Dendritic cell treated with granulocyte-macrophage colony-stimulating factor and Interleukin-4, amounts not matched to agents 40 ng/mL and 50 ng/mL, for 4 days (primary cell): ENCODE results near the gene AUTS2.

Experiments used
- H3K27ac Mint-ChIP-seq: one replicate; pipeline ENCODE4 v1.8.0; 2022; ENCODE audit warnings: mild to moderate bottlenecking, mixed read lengths
- H3K27me3 Mint-ChIP-seq: one replicate; pipeline ENCODE4 v1.8.0; 2022; ENCODE audit warnings: mild to moderate bottlenecking, mixed read lengths
- H3K36me3 Mint-ChIP-seq: one replicate; pipeline ENCODE4 v1.8.0; 2022; ENCODE audit warnings: low read depth, mixed read lengths
- H3K4me1 Mint-ChIP-seq: one replicate; pipeline ENCODE4 v1.8.0; 2022; ENCODE audit warnings: low read depth, mixed read lengths
- H3K4me3 Mint-ChIP-seq: one replicate; pipeline ENCODE4 v1.8.0; 2022; ENCODE audit warnings: mild to moderate bottlenecking, moderate library complexity, mixed read lengths
- H3K9me3 Mint-ChIP-seq: one replicate; pipeline ENCODE4 v1.8.0; 2022; ENCODE audit warnings: mixed read lengths
- intact Hi-C: fragments of 100-400 bp; cut with micrococcal nuclease; formaldehyde crosslinking; loops from one replicate; pipeline ENCODE4 v1.15.0; 2022

AUTS2 gene

DNA sequence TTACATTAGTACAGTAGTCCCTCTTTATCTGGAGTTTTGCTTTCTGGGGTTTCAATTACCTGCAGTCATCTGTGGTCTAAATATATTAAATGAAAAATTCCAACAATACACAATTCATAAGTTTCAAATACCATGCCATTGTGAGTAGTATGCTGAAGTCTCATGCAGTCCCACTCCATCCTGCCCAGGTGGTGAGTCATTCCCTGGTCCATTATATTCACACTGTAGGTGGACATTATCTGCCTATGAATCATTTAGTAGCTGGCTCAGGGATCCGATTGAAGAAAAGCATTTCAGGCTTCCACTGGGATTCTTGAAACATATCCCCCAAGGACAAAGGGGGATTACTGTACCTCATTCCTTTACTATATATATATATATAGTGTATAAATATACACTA is 1235.5 kb downstream of the AUTS2 start:
- no peak overlapping the region for H3K4me3 Mint-ChIP-seq
- H3K4me1 Mint-ChIP-seq = peaks cover 10% of the 10 kb centered on the region
- no peak overlapping the region for H3K27ac Mint-ChIP-seq
- no peaks in the 10 kb centered on the region for H3K36me3 Mint-ChIP-seq
- peaks cover 12% of the 10 kb centered on the region for H3K27me3 Mint-ChIP-seq
- H3K9me3 Mint-ChIP-seq = peaks cover 17% of the 10 kb centered on the region
- intact Hi-C loops = no loop called here

DNA sequence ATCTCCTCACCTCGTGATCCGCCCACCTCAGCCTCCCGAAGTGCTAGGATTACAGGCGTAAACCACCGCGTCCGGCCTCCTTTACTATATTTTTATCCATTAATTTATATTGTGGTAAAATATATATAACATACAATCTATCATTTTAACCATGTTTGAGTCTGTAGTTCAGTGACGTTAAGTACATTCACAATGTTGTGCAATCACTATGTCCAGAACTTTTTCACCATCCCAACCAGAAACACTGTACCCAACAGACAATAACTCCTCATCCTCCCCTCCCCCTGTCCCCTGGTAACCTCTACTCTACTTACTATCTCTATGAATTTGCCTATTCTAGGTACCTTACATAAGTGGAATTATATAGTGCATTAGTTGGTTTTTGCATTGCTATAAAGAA is 1236.1 kb downstream of the AUTS2 start:
- H3K27me3 Mint-ChIP-seq = peaks cover 10% of the 10 kb centered on the region
- H3K27ac Mint-ChIP-seq = no peak overlapping the region
- H3K36me3 Mint-ChIP-seq = no peaks in the 10 kb centered on the region
- H3K4me1 Mint-ChIP-seq = peaks cover 3% of the 10 kb centered on the region
- no peak overlapping the region for H3K4me3 Mint-ChIP-seq
- intact Hi-C loops = no loop called here
- peaks cover 17% of the 10 kb centered on the region for H3K9me3 Mint-ChIP-seq

DNA sequence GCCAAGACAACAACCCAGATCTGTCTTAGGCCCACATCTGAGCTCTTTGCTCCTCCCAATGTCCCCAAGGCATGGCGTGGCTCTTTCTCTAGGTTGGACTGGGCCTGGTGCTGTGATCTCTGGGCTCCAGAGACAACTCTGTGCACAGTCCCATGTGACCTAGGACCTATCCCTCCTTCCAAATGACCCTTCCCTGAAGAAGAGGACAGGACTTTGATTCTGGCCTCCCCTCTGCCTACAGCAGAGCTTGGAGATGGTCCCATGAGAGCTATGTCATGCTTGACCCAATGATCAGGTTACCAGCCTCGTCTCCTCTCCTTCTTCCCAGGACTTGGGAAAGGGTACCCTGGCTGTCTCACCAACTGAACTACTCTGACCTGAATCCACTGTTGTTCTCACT is 1237.4 kb downstream of the AUTS2 start:
- Mint-ChIP-seq H3K4me1 (no peaks in the 10 kb centered on the region), H3K36me3 (no peaks in the 10 kb centered on the region)

DNA sequence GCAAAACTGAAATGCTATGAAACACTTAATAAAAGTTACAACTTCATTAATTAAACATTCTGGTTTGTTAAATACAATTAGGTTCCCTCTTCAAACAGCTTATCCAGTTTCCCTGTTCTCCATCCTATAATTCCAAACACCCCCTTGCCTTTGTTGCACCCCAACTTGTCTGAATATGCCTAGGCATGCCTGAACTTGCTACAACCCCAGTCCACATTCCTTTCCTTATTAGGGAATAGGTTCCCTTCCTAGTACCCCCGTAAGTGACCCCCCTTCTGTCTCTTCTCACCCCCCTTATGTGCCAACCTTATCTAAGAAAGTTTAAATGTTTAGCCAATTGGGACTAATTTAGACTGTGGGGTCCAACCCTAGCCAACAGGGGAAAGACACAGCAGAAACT is 1238.0 kb downstream of the AUTS2 start:
- Mint-ChIP-seq H3K27me3 (no peaks in the 10 kb centered on the region), H3K4me3 (no peak overlapping the region), H3K36me3 (no peaks in the 10 kb centered on the region), H3K9me3 (peaks cover 17% of the 10 kb centered on the region), H3K27ac (no peak overlapping the region), H3K4me1 (no peaks in the 10 kb centered on the region)
- intact Hi-C loops = no loop called here

More for the DNA sequence above, 1237.4 kb downstream of the AUTS2 start:
- intact Hi-C loops = no loop called here
- Mint-ChIP-seq H3K27ac (no peak overlapping the region), H3K9me3 (peaks cover 17% of the 10 kb centered on the region), H3K27me3 (no peaks in the 10 kb centered on the region), H3K4me3 (no peak overlapping the region)

DNA sequence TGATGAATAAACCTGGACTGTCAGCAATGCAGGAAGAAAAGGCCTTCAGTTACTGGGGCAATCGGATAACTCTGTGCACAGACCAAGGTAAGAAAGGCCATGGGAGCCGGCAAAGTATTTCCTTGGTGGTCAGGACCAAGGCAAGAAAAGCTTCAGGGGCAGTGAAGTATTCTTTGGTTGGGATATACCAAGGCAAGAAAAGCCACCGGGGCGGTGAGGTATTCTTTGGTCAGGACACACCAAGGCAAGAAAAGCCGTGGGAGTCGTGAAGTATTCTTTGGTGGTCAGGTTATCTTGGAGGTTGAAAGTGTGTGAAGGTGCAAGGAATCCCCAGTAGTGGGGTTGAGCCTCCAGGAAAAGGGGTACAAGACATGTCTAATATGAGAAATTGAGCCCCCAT is 1238.7 kb downstream of the AUTS2 start:
- Mint-ChIP-seq H3K4me3 (no peak overlapping the region), H3K9me3 (peaks cover 17% of the 10 kb centered on the region), H3K27me3 (no peaks in the 10 kb centered on the region), H3K4me1 (no peaks in the 10 kb centered on the region), H3K36me3 (no peaks in the 10 kb centered on the region), H3K27ac (no peak overlapping the region)
- intact Hi-C loops = no loop called here

DNA sequence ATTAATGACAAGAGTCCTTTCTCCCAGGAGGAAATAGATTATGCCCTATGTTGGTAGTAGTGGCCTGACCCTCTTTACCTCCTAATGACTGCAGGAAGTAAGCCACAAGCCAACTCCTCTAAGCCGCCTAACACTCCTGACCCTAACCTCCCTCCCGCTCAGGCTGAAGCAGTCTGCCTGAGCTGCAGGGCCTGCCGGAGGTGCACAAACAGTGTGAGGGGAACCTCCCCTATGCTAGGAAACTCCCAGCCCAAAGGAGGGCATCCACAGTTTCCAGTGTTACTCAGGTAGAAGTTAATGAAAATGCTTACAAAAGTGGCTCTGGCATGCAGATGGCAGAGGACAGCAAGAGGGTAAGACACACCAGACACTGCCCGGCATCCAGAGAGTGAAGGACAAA is 1239.3 kb downstream of the AUTS2 start:
- H3K9me3 Mint-ChIP-seq = peaks cover 17% of the 10 kb centered on the region
- intact Hi-C loops = no loop called here
- no peaks in the 10 kb centered on the region for H3K27me3 Mint-ChIP-seq
- H3K4me3 Mint-ChIP-seq = no peak overlapping the region
- no peaks in the 10 kb centered on the region for H3K4me1 Mint-ChIP-seq
- no peaks in the 10 kb centered on the region for H3K36me3 Mint-ChIP-seq
- H3K27ac Mint-ChIP-seq = no peak overlapping the region

DNA sequence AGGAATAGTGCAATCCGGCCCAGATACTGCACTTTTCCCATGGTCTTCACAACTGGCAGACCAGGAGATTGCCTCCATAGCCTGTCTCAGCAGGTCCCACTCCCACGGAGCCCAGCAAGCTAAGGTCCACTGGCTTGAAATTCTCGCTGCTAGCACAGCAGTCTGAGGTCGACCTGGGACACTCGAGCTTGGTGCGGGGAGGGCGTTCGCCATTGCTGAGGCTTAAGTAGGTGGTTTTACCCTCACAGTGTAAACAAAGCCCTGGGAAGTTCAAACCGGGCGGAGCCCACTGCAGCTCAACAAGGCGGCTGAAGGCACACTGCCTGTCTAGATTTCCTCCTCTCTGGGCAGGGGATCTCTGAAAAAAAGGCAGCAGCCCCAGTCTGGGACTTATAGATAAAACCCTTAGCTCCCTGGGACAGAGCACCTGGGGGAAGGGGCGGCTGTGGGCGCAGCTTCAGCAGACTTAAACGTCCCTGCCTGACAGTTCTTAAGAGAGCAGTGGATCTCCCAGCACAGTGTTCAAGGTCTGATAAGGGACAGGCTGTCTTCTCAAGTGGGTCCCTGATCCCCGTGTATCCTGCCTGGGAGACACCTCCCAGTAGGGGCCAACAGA is 1240.1 kb downstream of the AUTS2 start:
- Mint-ChIP-seq H3K27ac (no peak overlapping the region), H3K4me1 (no peaks in the 10 kb centered on the region), H3K9me3 (peaks cover 17% of the 10 kb centered on the region), H3K27me3 (no peaks in the 10 kb centered on the region), H3K36me3 (no peaks in the 10 kb centered on the region), H3K4me3 (no peak overlapping the region)
- intact Hi-C loops = no loop called here
